Measurements from ENCODE around the gene DGKQ. TPM values are rescaled to one million over a fixed set of nuclear protein-coding genes. Genes with fewer than 3 reads are reported as not detected.

The DGKQ gene
- total RNA-seq, 1 donor, result 9.9 TPM

DNA sequence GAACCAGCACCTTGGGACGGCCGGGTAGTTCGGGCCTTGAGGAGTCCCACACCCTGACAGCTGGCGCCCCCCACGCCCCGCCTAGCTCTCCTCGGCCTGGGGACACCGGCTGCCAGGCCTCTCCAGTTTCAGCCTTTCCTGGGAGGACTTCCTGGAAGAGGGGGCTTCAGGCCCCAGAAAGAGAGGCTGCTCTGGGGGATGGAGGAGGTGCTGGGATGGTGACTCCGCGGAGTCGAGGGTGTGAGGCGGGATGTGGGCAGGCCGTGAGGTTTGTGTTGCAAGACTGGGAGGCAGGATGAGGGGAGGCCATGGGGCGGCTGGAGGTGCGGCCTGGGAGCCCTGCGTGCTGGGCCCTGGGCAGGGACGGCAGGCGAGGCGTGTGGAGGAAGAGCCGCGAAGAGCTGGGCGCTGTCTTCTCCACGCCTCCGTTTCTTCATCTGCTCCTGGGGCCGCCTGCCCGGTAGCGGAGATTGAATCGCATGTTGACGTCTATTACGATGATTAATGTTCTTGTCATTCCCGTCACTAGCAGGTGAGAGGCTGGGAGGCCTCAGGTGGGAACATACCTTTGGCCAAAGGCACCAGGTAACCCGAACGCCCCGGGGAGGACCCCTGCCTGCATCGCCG is 37.1 kb upstream of the DGKQ start:
- H3K4me3 ChIP-seq (ENCODE audit: low read depth, low read length), result peak overlapping the region; percentile 61
- TF ChIP-seq, protein P1, sequence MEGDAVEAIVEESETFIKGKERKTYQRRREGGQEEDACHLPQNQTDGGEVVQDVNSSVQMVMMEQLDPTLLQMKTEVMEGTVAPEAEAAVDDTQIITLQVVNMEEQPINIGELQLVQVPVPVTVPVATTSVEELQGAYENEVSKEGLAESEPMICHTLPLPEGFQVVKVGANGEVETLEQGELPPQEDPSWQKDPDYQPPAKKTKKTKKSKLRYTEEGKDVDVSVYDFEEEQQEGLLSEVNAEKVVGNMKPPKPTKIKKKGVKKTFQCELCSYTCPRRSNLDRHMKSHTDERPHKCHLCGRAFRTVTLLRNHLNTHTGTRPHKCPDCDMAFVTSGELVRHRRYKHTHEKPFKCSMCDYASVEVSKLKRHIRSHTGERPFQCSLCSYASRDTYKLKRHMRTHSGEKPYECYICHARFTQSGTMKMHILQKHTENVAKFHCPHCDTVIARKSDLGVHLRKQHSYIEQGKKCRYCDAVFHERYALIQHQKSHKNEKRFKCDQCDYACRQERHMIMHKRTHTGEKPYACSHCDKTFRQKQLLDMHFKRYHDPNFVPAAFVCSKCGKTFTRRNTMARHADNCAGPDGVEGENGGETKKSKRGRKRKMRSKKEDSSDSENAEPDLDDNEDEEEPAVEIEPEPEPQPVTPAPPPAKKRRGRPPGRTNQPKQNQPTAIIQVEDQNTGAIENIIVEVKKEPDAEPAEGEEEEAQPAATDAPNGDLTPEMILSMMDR (IDR thresholded peaks at IDR 0.05; ENCODE audit: insufficient read depth, low read length), result no peak
- DNase-seq (ENCODE audit: low read depth), result peak; percentile 77

GRCh38 chr4:1009542-1010394 is 36.4 kb upstream of the DGKQ start:
- TF ChIP-seq, protein P1 (IDR thresholded peaks at IDR 0.05; ENCODE audit: insufficient read depth, low read length), result peak; percentile 40
- peak; percentile 41 for DNase-seq (ENCODE audit: low read depth)
- H3K4me3 ChIP-seq (ENCODE audit: low read depth, low read length), result peak overlapping the region; percentile 70

- peak overlapping the region; percentile 70 for H3K4me3 ChIP-seq (ENCODE audit: low read depth, low read length)
- TF ChIP-seq, protein P1 (IDR thresholded peaks at IDR 0.05; ENCODE audit: insufficient read depth, low read length), result no peak
- DNase-seq (ENCODE audit: low read depth), result no peak
These were observed 35.6 kb upstream of the DGKQ start for GRCh38 chr4:1008840-1009541.

DNA sequence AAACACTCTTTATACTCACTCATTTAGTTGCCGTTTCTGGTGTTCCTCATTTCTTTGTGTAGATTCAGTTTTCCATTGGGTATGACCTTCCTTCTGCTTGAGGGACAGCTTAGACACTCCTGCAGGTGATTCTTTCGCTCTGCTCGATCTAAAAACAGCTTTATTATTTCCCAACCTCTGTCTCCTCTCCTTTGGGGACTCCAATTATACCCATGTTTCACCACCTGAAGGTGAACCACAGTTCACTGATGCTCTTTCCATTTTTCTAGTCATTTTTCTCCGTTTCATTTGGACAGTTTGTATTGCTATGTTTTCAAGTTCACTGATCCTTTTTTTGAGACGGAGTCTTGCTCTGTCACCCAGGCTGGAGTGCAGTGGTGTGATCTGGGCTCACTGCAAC is 33.5 kb upstream of the DGKQ start:
- TF ChIP-seq, protein P1 (IDR thresholded peaks at IDR 0.05; ENCODE audit: insufficient read depth, low read length), result no peak
- no peak for DNase-seq (ENCODE audit: low read depth)
- no peak overlapping the region for H3K4me3 ChIP-seq (ENCODE audit: low read depth, low read length)

GRCh38 chr4:1004557-1005485 is 31.5 kb upstream of the DGKQ start:
- no peak overlapping the region for H3K4me3 ChIP-seq (ENCODE audit: low read depth, low read length)
- TF ChIP-seq, protein P1 (IDR thresholded peaks at IDR 0.05; ENCODE audit: insufficient read depth, low read length), result no peak
- no peak for DNase-seq (ENCODE audit: low read depth)

GRCh38 chr4:1004071-1004418 is 30.7 kb upstream of the DGKQ start:
- no peak overlapping the region for H3K4me3 ChIP-seq (ENCODE audit: low read depth, low read length)
- TF ChIP-seq, protein P1 (IDR thresholded peaks at IDR 0.05; ENCODE audit: insufficient read depth, low read length), result no peak
- DNase-seq (ENCODE audit: low read depth), result no peak

Data from fibroblast of the aortic adventitia (primary cell).